ENCODE measurements around the gene GLRX.

The GLRX gene

DNA sequence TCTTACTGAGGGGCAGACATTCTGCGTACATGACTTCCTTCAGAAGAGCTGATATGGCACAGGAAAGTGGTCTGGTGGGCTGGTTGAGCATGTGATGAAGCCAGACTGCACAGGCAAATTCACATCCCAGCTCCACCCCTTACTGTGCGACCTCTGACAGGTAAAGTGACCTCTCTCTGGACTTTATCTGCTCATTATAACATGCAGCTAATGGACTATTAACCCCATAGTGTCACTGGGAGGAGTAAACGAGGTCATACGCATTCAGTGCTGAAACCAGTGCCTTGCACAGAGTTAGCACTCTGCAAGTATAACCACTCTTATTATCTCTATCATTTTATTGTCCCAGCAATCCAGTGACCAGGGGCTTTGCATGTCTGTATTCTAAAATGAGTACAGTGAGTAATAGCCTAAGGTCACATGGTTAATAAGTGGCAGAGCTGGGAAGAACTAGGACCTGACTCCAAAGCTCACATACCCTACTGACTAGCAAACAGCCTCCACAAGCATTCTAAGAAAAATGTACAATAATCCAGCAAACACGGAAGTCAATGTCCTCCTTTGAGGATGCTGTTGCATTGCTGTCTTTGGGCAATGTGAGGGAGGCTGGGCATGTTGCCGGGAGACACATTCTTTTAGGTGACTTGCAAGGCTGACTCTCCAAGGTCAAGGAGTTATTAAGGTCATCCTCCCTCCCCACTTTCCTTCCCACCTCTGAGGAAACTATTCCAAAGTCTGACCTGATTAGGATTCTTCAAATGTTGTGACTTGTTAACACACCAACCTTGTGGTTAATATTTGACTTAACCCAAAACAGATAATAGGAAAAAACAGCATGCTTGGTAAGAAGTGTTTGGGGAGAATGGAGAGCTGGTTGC is 19.0 kb downstream of the GLRX start:
- H3K4me3 ChIP-seq (ENCODE audit: low read length) = no peak overlapping the region
- TF ChIP-seq, protein P1, sequence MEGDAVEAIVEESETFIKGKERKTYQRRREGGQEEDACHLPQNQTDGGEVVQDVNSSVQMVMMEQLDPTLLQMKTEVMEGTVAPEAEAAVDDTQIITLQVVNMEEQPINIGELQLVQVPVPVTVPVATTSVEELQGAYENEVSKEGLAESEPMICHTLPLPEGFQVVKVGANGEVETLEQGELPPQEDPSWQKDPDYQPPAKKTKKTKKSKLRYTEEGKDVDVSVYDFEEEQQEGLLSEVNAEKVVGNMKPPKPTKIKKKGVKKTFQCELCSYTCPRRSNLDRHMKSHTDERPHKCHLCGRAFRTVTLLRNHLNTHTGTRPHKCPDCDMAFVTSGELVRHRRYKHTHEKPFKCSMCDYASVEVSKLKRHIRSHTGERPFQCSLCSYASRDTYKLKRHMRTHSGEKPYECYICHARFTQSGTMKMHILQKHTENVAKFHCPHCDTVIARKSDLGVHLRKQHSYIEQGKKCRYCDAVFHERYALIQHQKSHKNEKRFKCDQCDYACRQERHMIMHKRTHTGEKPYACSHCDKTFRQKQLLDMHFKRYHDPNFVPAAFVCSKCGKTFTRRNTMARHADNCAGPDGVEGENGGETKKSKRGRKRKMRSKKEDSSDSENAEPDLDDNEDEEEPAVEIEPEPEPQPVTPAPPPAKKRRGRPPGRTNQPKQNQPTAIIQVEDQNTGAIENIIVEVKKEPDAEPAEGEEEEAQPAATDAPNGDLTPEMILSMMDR (conservative IDR thresholded peaks at IDR 0.05; ENCODE audit: low read length) = no peak
- DNase-seq (ENCODE audit: low read depth) = no peak

DNA sequence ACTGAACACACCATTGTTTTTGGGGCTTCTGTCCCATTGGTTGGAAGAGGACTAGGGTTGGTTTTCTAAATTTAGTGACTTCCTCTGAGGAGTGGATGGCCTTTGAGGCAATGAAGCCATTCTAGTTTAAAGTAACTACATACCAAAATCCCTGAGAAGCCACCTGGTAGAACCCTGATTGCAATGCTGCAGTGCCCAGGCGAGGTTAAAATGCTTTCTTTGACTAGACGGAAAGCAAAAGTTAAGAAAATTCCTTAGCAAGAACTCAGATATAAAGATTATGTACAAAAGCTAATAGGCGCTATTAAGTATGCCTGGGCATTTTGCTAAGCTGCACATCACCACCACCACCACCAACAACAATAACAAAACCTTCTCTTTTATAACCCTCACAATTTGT is 20.6 kb downstream of the GLRX start:
- TF ChIP-seq, protein P1 (conservative IDR thresholded peaks at IDR 0.05; ENCODE audit: low read length) = no peak
- H3K4me3 ChIP-seq (ENCODE audit: low read length) = no peak overlapping the region
- DNase-seq (ENCODE audit: low read depth) = no peak

DNA sequence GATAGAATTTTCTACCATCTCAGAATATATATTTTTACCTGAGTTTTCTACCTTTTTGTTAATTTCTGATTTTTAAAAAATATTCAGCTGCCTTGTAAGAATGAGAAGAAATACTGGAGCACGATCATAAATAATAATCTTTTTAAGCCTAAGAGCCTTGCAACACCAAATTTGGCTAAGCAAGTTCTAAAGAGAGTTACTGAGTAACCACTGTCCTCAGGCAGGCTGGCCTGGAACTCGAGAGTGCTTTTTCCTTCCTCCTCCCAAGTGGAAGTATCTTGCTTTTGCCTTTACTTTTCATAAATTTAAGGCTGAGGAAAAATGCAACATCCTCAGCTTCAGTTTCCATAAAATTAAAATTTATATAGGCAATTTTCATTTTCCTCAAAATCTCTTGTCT is 21.0 kb downstream of the GLRX start:
- DNase-seq (ENCODE audit: low read depth) = no peak
- TF ChIP-seq, protein P1 (conservative IDR thresholded peaks at IDR 0.05; ENCODE audit: low read length) = no peak
- H3K4me3 ChIP-seq (ENCODE audit: low read length) = no peak overlapping the region

DNA sequence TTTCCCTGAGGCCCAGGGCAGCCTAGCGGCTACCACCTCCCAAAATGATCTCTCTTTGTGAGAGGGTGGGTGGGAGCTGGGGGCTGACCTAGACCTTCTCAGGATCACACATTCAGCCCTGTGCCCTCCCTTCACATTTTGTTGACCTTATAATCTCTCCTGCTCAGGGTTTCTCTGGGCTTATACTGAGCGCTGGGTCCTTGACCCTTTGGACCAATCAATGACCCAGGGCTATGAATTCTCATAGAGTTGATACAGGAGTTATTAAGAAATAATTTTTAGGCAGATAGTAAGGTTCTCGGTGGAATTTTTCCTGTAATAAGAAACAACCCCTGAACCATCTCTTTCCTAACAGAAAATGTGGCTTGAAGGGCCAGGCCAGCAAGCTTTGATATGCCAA is 22.0 kb downstream of the GLRX start:
- H3K4me3 ChIP-seq (ENCODE audit: low read length) = no peak overlapping the region
- TF ChIP-seq, protein P1 (conservative IDR thresholded peaks at IDR 0.05; ENCODE audit: low read length) = no peak
- DNase-seq (ENCODE audit: low read depth) = no peak

DNA sequence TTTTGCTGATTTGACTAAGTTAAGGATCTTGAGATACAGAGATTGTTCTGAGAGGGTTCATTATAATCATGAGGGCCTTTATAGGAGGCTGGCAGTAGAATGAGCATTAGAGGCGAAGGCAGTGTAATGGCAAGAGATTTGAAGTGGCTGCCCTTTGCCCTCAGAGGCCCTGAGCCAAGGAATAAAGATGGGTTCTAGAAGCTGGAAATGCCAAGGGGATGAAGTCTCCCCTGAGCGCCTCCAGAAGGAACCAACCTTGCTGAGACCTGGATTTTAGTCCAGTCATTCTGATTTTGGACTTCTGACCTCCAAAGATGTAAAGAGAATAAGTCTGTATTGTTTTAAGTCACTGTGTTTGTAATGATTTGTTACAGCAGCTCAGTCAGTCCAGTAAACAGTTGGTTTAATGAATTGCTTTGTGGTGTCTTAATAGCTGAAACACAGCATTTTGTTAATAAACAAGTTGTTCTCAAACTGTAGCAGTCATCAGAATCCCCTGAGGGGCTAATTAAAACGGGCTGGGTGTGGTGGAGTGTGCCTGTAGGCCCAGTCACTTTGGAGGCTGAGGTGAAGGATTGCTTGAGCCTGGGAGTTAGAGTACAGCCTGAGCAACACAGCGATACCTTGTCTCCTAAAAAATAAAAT is 23.2 kb downstream of the GLRX start:
- DNase-seq (ENCODE audit: low read depth) = no peak
- TF ChIP-seq, protein P1 (conservative IDR thresholded peaks at IDR 0.05; ENCODE audit: low read length) = no peak
- H3K4me3 ChIP-seq (ENCODE audit: low read length) = no peak overlapping the region

DNA sequence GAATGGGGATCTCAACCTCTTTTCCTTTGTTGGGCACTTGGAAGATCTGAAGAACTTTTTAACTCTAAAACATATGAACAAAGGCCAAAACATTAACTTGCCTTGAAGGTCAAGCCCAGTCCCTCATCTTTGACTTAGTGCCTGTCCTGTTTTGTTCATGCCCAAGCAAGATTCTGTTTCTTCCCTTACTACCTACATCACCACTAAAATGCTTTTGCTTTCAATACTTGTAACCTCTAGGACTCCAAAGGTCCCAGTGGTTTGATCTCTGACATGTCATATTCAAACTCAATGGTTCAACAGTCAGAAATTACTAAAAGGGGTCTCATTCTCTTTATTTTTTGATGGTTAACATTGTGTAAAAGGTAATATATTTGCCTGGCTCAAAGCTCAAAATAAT is 24.0 kb downstream of the GLRX start:
- TF ChIP-seq, protein P1 (conservative IDR thresholded peaks at IDR 0.05; ENCODE audit: low read length) = no peak
- no peak for DNase-seq (ENCODE audit: low read depth)
- no peak overlapping the region for H3K4me3 ChIP-seq (ENCODE audit: low read length)

DNA sequence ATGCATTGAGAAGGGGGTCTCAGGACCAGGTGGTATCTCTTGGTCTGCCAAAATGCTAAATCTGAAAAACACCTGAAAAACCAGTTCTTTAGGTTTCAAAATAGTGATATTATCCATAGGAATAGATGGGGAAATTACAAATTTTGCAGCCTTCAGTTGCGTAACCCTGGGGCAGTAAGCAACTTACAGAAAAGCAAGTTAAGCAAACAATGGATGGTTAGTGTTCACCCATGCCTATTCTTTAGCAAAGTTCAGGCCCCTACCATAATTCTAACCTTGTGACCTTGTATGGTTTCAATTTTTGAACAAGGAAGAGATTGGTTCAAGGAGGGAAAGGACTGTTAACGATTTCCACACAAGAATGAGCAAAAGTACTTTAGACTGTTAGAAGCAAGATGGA is 24.5 kb downstream of the GLRX start:
- TF ChIP-seq, protein P1 (conservative IDR thresholded peaks at IDR 0.05; ENCODE audit: low read length) = no peak
- no peak overlapping the region for H3K4me3 ChIP-seq (ENCODE audit: low read length)
- no peak for DNase-seq (ENCODE audit: low read depth)
